GM19452 (cell line): ENCODE data around the gene RPUSD2.
"Not testable (repeated sequence)": the region's sequence is repeated elsewhere in the genome, so short reads cannot be mapped to it uniquely, and the experiment has no call there.

Experiments used
- ATAC-seq: cut with Tn5 transposase; IDR thresholded peaks from one replicate; pipeline ENCODE4 v1.9.1; 2021; ENCODE audit not compliant: unreplicated experiment

Gene RPUSD2

DNA sequence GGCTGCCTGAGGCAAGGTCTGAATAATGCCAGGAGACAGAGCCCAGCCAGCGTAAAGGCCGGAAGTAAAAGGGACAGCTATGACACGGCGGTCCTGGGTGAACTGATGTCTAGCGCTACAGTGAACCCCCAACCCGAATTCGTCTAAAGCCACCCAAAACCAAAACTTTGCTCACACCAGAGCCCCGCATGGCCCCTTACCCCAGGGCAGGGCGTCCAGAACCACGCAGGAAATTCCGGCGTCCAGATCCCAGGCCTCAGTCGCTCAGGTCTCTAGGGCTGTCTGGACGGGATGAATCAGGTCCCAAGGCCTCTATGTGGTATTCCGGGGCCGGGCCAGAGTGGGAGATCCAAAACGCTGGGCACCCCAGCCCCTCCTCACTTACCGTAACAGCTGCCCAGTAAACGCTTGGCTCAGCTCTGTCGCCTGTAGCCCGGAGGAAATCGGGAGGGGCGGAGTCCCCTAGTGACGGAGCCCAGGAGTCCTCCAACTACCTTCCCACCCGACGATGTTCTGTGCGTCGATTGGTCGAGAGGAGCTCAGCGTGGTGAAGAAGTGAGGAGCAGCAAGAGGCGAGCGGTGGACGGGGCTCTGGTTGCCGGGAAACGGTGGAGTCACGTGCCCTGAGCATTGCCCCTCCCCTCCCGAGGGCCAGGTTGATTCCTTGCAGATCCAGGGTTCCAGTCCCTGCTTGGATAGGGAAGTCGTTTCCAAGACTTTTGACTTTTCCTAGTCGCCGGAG is 4.3 kb upstream of the RPUSD2 start, which contains the start of gene CCDC32:
Gene CCDC32 (minus strand): TSS at position 452 of the 742 bp plus-strand sequence. CDS start 2,027 bp downstream, outside the sequence.
- peak; percentile 93 for ATAC-seq

DNA sequence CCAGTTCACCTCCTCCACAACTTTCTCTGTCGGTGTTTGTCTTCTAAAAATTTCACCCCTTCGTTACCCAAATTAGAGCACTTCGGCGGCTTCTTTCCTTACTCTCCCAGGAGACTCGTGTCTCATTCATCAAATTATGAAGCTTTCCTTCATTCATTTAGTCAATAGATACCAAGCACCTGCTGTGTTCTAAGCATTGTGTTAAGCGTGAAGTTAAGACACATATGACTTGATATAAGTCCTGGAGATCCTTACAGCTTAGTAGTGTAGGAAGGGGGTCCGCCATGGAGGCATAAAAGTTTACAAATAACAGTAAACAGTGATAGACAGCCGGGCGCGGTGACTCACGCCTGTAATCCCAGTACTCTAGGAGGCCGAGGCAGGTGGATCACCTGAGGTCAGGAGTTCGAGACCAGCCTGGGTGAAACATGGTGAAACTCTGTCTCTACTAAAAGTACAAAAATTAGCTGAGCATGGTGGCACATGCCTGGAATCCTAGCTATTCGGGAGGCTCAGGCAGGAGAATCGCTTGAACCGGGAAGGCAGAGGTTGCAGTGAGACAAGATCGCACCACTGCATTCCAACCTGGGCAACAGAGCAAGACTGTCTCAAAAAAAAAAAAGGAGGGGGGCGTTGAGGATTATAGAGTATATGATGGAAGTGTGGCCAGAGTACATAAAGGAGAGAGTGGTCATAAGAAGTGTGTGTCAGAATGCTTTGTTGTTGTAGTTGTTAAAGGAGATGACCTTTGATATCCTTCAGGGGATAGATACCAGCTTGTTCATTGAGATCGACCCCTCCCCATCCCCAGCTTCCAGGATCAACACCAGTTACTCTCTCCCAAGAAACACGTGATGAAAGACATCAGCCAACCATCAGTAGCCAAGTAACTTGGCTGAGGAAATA is 3.5 kb upstream of the RPUSD2 start:
- ATAC-seq, result no peak

DNA sequence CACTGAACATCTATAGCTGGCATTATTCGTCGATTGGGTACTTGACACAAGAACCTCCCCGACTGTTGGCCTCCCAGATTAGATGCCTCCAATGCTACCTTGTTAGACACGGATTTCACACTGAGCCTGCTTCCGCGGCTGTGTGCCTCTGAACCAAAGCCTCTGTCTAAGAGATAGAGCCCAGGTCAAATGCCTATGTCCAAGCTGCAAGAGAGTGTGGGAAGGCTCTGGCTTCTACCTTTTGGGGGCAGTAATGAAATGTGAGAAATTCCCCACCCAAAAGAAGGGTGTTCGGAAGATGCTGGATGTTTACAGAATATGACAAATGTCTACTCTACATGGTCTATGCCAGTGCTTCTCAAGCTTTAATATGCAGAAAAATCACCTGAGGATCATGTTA is 2.0 kb upstream of the RPUSD2 start:
- ATAC-seq, result no peak

DNA sequence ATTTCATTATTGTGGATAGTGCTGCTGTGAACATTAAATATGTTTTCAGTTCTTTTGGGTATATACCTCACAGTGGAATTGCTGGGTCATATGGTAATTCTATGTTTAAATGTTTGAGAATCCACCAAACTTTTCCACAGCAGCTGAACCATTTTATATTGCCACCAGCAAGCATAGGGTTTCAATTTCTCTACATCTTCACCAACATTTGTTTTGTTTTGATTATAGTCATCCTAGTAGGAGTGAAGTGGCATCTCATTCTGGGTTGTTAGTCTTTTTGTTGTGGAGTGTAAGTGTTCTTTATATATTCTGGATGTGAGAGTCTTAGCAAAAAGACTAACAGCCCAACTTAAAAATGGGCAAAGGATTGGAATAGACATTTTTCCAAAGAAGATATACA is 6.0 kb downstream of the RPUSD2 start:
- ATAC-seq, result no peak

DNA sequence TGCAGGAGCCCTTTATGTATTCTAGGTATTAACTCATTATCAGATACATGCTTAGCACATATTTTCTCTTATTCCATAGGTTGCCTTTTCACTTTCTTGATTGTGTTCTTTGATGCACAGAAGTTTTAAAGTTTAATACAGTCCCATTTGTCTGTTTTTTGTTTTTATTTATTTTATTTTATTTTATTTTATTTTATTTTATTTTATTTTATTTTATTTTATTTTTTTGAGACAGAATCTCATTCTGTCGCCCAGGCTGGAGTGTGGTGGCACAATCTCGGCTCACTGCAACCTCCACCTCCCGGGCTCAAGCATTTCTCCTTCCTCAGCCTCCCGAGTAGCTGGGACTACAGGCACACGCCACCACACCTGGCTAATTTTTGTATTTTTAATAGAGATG is 7.8 kb downstream of the RPUSD2 start:
- not testable (repeated sequence) for ATAC-seq

DNA sequence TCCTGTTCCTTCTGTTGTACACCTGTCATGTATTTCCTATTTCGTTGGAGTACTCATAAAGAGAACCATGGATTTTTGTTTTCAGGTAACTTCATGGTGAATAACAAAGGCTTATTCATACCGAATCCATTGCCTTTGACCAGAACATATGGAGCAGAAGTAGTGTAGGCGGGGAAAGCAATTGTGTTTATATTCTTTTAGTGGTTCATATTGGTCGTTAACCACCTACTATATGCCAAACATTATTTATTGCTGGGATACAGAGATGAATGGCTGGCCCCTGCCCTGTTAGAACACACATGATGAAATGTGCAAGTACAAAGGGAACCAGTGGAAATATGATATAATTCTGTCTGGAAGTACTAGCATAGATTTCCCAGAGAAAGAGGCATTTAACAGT is 9.8 kb downstream of the RPUSD2 start:
- no peak for ATAC-seq

DNA sequence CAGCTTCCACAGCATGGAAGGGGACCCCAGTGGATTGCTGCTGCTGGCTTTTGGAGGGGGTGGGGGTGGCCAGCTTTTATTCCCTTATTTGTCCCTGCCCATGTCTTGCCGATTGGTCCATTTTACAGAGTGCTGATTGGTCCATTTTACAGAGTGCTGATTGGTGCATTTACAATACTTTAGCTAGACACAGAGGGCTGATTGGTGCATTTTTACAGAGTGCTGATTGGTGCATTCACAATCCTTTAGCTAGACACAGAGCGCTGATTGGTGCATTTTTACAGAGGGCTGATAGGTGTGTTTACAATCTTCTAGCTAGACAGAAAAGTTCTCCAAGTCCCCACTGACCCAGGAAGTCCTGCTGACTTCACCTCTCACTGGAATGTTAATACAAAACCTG is 12.7 kb downstream of the RPUSD2 start:
- ATAC-seq, result not testable (repeated sequence)

DNA sequence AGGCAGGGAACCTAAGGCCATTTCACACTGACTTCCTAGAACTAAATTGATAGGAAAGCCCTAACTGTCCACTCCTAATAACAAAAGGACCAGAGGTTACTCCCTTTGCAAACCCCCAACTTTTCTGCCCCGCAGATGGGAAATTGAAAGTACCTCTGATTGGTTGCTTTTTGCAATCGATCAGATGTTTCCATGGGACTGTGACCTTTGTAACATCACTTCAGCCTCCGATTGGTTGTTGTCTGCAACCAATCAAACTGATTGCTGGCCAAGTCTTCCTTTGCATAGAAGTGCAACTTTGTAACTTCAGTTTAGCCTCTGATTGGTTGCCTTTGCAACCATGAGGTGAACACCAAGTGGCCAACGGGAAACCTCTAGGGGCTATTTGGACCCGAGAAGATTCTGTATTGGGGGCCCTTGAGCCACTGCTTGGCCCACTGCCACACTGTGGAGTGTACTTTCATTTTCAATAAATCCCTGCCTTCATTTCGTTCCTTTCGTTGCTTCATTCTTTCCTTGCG is 13.7 kb downstream of the RPUSD2 start:
- ATAC-seq, result no peak

DNA sequence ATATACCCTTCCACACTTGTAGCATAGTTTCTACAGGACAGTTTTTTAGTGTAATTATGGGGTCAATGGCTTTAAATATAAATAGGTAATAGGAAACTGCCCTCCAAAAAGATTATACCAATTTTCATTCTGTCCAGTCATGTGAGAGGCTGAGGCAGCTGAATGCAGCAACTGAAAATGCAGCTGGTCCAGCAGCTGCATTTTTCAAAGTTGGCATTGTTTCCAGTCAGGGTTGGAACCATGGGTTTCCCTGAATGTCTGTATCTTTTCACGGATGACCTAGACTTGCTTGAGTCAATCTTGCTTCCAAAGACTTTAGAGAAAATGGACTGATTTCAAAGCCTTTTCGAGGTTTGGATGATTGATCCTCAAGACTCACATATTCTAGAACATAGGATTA is 15.1 kb downstream of the RPUSD2 start:
- ATAC-seq, result no peak

DNA sequence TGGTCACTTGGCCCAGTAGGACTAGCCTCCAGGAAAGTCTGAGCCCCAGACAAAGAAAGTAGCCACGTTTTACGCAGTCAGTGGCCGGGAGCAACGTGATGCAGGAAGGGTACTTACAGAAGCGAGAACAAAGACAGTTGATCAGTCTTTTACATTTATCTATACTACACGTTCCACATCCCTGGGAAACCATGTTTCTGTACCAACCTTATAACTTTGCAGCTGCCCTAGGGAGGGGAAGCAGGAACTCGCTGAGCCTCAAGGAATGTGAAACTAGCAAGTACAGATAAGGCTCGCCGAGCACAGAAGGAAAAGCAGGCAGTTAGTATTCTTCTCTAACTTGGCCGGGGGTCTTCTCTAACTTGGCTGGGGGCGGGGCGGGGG is 21.6 kb downstream of the RPUSD2 start:
- no peak for ATAC-seq

DNA sequence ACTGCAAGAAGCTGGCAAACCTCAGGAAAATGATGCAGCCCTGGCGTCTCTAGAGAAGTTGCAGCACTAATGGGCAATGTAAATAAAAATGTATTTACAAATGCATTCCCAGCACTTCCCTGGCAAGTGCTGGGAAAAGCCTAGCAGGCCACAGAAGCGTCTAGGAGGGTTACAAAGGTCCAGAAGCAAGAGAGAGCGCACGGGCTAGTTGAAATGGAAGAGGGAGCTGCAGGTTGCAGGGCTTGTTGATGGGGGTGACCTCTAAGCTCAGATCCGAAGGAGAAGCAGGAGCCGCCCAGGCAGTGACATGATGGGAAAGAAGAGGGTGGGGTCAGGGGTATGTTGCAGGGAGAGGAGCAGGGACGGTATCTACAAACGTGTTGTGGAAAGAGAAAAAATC is 22.3 kb downstream of the RPUSD2 start:
- ATAC-seq, result no peak

DNA sequence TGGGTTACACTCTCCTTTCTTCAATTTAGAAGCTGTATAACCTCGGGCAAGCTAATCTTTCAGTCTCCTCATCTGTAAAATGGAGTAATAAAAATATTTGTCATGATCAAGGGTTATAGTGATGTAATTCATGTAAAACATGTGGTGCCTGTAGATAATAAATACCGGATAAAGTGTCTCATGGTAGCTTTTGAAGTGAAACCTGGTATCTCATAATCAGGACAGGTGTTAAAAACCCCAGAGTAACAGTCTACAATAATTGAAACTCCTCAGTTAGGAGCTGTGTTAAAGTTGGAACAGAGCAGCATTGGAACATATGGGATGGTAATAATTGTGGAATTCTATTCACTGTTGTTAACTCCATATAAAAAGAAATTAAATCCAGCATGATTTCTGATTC is 24.1 kb downstream of the RPUSD2 start:
- ATAC-seq, result no peak

DNA sequence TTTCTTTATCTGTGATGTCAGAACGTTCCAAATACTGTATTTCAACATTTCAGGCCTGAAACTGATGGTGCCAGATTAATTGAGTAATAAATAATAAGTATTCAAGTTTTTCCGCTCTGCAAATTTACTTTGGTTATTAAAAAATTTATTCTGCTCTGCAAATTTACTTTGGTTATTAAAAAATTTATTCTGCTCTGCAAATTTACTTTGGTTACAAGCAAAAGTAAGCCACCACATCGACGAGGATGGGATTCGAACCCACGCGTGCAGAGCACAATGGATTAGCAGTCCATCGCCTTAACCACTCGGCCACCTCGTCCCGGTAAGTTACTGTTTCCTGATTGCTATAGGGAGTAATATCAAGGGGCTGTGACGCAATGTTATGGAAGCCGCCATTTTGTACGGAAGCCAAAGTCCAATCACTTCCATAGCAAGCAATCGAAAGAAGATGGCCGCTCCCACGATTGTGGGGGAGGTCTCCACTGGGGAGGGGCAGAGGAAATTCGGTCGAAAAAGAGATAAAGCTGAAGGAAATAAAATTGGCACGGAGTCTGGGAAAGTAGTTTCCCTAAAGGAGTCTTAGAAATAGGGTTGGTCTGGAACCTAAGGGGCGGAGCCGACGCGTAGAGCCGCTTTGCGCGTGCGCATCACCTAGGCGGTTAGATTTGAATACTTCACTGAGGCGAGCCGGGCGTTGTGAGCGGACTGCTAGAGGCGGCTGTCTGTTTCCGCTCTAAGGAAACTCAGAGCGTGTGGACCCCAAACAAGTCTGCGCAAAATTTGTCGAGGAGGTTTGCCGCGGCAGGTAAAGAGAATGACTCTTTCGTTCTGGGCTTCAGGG is 24.7 kb downstream of the RPUSD2 start, which contains the start of gene KNL1:
Gene KNL1 (plus strand): TSS at position 662 of the 841 bp plus-strand sequence. CDS start 8,683 bp downstream, outside the sequence.
- peak; percentile 65 for ATAC-seq

DNA sequence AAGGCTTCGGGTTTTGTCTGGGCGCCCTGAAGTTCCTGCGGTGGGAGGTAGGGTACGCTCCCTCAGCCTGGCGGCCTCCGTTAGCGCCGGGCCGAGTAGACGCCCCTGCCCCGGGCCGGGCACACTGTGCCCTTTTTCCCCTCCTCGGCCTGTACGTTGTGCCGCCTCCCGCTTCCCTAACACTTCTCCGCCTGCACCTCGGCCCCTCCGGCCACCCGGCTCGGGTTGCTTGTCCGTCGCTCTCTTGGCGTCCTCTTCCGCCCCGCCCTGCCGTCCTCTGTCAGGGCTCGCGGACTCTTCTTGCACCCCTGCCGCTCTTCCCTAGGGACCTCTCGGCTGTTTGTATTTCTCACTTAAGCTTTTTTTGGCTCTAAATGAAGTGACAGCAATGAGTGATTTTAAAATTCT is 25.3 kb downstream of the RPUSD2 start:
- peak; percentile 50 for ATAC-seq

DNA sequence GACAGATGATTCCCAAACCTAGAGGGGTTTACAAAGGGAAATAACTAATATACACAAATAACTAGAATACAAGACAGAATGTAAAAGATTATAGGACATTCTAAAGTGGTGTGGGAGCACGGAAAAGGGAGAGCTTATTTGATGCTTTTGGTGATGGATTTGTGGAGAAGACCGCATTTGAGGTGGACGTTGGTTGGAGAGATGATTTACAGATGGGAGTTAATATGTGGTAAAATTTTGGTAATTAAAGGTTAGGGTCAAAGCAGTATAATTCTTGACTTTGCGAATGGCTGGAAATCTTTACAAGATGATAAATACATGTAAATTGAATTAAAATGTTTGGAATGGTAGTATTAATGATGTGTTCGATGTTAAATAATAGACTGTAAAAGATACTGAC is 26.1 kb downstream of the RPUSD2 start:
- no peak for ATAC-seq

DNA sequence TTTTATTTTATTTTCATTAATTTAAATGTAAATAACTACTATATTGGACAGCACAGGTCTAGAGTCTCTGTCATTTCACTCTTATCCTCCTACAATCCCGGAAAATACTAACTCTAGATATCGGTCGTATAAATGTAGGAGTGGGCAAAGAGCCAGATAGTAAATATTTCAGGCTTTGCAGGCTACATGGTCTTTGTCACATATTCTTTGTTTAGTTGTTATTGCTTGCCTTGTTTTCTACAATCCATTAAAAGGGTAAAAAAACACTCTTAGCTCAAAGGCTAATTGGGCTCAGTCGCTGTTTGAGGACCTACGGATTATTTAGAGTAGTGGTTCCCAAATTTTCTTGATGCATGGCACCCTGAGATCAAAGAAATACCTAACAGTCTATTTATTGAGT is 26.7 kb downstream of the RPUSD2 start:
- ATAC-seq, result no peak

DNA sequence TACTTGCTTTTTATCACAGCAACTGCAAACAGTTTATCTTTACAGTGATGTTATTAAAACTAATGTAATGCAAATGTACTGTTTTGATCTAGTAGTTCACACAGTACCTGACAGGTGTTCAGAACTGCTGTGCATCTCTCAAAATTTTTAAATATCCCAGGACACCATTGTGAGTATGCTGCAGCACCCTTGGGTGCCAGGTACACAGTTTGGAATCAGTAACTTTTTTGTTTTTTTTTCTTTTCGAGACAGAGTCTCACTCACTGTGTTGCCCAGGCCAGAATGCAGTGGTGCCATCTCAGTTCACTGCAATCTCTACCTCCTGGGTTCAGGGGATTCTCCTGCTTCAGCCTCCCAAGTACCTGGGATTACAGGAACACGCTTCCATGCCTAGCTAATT is 27.9 kb downstream of the RPUSD2 start:
- ATAC-seq, result no peak

DNA sequence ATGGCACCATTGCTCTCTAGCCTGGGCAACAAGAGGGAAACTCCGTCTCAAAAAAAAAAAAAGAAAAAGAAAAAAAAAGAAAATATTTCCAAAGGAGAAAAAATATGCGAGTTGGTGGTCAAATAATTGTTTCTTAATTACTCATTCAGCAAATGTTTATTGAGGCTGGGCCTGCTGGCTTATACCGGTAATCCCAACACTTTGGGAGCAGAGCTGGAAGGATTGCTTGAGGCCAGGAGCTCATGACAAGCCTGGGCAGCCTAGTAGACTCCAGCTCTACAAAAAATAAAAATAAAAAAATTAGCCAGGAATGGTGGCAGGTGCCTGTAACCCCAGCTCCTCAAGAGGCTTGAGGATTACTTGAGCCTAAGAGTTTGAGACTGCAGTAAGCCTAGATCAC is 29.0 kb downstream of the RPUSD2 start:
- no peak for ATAC-seq

DNA sequence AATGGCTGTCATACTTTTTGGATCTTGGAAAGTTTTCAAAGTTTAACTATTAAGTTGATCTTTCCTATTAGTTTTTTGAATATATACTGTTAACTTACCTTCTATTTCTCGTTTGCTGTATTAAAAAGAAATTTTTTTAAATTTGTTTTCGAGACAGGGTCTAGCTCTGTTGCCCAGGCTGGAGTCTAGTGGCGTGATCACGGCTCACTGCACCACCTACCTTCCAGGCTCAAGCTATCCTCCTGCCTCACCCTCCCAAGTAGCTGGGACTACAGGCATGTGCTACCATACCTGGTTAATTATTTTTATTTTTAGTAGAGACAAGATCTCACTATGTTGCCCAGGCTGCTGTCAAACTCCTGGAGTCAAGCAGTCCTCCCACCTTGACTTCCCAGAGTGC is 29.6 kb downstream of the RPUSD2 start:
- no peak for ATAC-seq

DNA sequence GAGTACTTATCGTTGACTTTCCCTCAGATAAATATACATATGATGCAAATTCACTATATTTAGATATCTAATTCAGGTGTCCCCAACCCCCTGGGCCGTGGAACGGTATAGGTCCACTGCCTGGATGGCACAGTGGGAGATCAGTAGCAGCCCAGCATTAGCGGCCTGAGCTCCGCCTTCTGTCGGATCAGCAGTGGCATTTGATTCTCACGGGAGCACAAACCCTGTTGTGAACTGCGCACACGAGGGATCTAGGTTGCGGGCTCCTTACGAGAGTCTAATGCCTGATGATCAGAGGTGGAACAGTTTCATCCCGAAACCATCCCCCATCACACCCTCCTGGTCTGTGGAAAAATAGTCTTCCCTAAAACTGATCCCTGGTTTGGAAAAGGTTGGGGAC is 31.9 kb downstream of the RPUSD2 start:
- ATAC-seq, result no peak

DNA sequence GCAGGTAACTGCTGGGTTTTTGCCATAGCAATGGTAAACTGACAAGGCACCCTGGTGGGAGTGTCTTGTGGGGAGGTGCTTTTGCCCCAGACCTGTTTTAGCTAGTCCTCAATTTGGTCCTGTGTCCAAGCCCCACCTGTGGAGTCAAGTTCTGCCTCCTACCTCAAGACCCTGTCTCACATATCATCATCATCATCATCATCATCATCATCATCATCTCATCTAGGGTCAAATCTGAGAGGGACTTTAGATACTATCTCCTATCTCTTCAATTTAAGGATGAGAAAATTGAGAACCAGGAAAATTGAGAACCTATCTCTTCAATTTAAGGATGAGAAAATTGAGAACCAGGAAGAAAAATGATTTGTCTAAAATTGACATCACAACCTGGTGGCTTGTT is 34.8 kb downstream of the RPUSD2 start:
- no peak for ATAC-seq
